ENCODE data around the gene TLR5.

The TLR5 gene

GRCh38 chr1:223084464-223084866 lies 58.6 kb downstream of the TLR5 start:
- Histone ChIP-seq H3K9me3 (ENCODE audit: control insufficient read depth, low read length) (no peaks in the 10 kb centered on the region), H3K36me3 (ENCODE audit: control insufficient read depth, insufficient read depth, low read length) (no peaks in the 10 kb centered on the region), H3K4me1 (ENCODE audit: control insufficient read depth, insufficient read depth, low read length, poor library complexity, severe bottlenecking) (peaks cover 8% of the 10 kb centered on the region), H3K4me3 (ENCODE audit: extremely low read depth, insufficient read depth, low read length, poor library complexity, severe bottlenecking) (no peak overlapping the region), H3K27ac (ENCODE audit: low read depth, low read length, severe bottlenecking) (no peak overlapping the region)
- 84 to 94% methylated on average over 8 of the region's 8 CpGs for WGBS, 2 experiments (ENCODE audit: insufficient coverage in 2 of 2)

DNA sequence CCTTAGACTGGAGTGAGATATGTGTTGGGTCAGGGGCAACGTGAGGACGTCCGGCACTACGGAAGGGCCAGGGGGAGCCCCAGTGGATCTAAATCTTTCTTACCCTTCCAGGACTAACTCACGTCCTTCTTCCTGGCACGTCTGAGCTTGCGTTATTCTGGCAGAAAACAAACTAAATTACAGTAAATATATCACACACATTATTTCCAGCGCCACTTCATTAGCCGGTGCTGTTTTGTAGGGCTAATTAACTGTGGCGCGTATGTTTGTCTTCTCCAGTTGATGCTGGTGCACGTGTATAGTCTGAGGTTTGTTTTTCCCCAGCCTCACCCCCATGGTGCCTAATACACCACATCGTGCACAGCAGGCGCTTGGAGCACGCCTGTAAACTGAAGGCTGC lies 59.2 kb downstream of the TLR5 start:
- H3K27ac ChIP-seq (ENCODE audit: low read depth, low read length, severe bottlenecking): no peak overlapping the region
- H3K36me3 ChIP-seq (ENCODE audit: control insufficient read depth, insufficient read depth, low read length): no peaks in the 10 kb centered on the region
- 95 to 100% methylated on average over 10 to 12 of the region's 15 CpGs for WGBS, 2 experiments (ENCODE audit: insufficient coverage in 2 of 2)
- H3K4me3 ChIP-seq (ENCODE audit: extremely low read depth, insufficient read depth, low read length, poor library complexity, severe bottlenecking): no peak overlapping the region
- H3K9me3 ChIP-seq (ENCODE audit: control insufficient read depth, low read length): no peaks in the 10 kb centered on the region
- peaks cover 3% of the 10 kb centered on the region for H3K4me1 ChIP-seq (ENCODE audit: control insufficient read depth, insufficient read depth, low read length, poor library complexity, severe bottlenecking)

DNA sequence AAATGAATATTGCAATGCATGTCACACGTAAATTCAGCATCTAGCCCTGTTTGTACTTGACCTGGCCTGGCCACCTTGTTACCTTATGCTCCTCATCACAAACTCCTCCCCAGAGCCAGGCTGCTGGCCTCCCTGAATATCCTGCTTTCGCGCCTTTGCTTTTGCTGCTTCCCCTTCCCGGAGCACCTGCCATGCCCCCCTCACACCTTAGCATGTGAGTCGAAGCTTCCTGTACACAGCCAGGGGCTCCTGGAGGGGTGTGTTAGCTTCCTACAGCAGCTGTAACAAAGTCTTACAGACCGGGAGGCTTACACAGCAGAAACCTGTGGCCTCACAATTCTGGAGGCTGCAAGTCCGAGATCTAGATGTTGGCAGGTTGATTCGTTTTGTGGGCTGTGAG lies 60.1 kb downstream of the TLR5 start:
- Histone ChIP-seq H3K27ac (ENCODE audit: low read depth, low read length, severe bottlenecking) (no peak overlapping the region), H3K36me3 (ENCODE audit: control insufficient read depth, insufficient read depth, low read length) (no peaks in the 10 kb centered on the region), H3K9me3 (ENCODE audit: control insufficient read depth, low read length) (no peaks in the 10 kb centered on the region), H3K4me1 (ENCODE audit: control insufficient read depth, insufficient read depth, low read length, poor library complexity, severe bottlenecking) (peaks cover 3% of the 10 kb centered on the region), H3K4me3 (ENCODE audit: extremely low read depth, insufficient read depth, low read length, poor library complexity, severe bottlenecking) (no peak overlapping the region)
- 85 to 91% methylated on average over 4 to 6 of the region's 8 CpGs for WGBS, 2 experiments (ENCODE audit: insufficient coverage in 2 of 2)

DNA sequence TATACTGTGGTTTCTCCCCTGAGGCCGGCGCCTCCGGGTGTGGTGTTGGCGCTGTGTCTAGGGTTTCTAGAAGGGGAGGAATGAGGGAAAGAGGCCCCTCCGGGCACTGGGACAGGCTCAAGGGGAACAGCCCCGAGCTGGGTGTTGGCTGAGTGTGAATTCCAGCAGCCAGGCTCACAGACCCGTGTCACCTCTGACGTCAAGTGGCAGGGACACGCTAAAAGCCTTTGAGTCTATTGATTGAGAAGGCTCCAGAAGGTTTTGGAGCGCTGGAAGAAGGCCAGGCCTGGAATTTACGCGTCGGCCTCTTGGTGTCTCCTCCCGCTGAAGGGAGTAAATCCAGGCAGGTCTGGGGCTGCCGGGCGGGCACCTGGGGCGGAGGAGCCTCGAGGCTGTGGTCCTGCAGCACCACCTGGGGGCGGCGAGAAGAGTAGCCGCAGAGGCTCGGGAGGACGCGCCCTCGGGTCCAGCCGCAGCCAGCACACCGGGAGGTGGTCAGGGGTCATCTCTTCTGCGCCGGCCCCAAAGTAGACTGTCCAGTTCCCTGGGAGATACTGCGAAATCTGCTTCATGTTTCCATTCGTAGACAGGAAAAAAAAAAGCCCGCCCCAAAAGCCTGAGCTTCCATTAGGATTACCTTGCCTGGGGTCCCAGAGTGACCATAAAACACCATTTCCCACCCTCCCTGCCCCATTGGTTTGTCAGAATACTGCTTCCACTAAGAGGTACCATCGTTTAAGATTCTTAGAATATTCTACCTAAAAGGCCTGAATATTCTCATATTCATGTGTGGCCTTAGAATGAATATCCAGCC lies 61.7 kb downstream of the TLR5 start:
- 3 to 7% methylated on average over 19 to 28 of the region's 33 CpGs for WGBS, 2 experiments (ENCODE audit: insufficient coverage in 2 of 2)
- H3K4me1 ChIP-seq (ENCODE audit: control insufficient read depth, insufficient read depth, low read length, poor library complexity, severe bottlenecking): peaks cover 16% of the 10 kb centered on the region
- H3K9me3 ChIP-seq (ENCODE audit: control insufficient read depth, low read length): no peaks in the 10 kb centered on the region
- no peaks in the 10 kb centered on the region for H3K36me3 ChIP-seq (ENCODE audit: control insufficient read depth, insufficient read depth, low read length)
- H3K27ac ChIP-seq (ENCODE audit: low read depth, low read length, severe bottlenecking): peak overlapping the region; percentile 83
- H3K4me3 ChIP-seq (ENCODE audit: extremely low read depth, insufficient read depth, low read length, poor library complexity, severe bottlenecking): no peak overlapping the region

DNA sequence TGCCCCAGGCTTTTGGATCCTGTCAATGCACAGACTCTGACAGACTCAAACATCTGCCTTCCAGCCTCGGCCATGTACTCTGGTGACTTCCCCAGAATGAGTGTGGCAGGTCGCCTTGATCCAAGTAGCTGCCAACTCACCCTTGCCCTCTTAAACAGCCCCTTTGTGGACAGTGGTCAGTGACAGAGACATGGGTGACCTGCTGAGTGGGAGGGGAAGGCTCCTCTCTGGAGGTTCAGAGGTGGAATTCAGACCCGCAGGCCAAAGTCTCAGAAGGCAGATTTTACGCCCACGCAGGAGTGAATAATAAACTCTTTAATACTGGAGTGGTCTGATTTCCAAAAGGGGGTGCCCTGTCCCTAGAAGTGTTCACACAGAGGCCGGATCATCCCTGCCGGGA lies 63.5 kb downstream of the TLR5 start:
- 94 to 96% methylated on average over 6 of the region's 7 CpGs for WGBS, 2 experiments (ENCODE audit: insufficient coverage in 2 of 2)
- Histone ChIP-seq H3K4me3 (ENCODE audit: extremely low read depth, insufficient read depth, low read length, poor library complexity, severe bottlenecking) (no peak overlapping the region), H3K27ac (ENCODE audit: low read depth, low read length, severe bottlenecking) (no peak overlapping the region), H3K36me3 (ENCODE audit: control insufficient read depth, insufficient read depth, low read length) (no peaks in the 10 kb centered on the region), H3K9me3 (ENCODE audit: control insufficient read depth, low read length) (no peaks in the 10 kb centered on the region), H3K4me1 (ENCODE audit: control insufficient read depth, insufficient read depth, low read length, poor library complexity, severe bottlenecking) (peaks cover 27% of the 10 kb centered on the region)

DNA sequence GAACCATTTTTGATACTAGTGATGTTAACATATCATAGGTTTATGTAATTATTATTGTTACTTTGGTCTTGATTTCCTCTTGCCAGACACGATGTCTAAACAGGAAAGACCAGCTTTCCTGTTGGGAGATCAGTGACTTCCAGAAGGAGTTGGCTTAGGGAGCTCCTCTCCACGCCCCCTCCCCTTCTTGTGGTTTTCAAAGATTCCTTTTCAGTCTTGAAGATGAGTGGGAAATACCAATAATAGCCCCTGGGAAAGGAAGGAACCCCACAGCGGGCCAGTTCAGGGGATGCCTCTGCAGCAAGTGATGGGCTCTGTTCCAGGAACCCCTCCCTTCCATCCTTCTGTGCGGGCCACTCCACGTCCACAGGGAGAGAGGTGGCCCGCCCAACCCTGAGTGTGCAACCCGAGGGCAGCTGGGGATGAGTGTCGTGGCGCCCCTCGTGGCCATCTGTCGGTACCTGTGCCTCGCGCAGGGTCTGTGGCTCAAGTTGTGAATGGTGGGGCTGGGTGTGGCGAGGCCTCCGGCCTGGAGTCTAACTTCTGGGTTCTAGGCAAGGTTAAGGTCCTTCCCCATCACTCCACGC lies 65.7 kb downstream of the TLR5 start:
- 95 to 98% methylated on average over 7 to 11 of the region's 16 CpGs for WGBS, 2 experiments (ENCODE audit: insufficient coverage in 2 of 2)
- no peak overlapping the region for H3K4me3 ChIP-seq (ENCODE audit: extremely low read depth, insufficient read depth, low read length, poor library complexity, severe bottlenecking)
- no peaks in the 10 kb centered on the region for H3K9me3 ChIP-seq (ENCODE audit: control insufficient read depth, low read length)
- H3K36me3 ChIP-seq (ENCODE audit: control insufficient read depth, insufficient read depth, low read length): no peaks in the 10 kb centered on the region
- no peak overlapping the region for H3K27ac ChIP-seq (ENCODE audit: low read depth, low read length, severe bottlenecking)
- H3K4me1 ChIP-seq (ENCODE audit: control insufficient read depth, insufficient read depth, low read length, poor library complexity, severe bottlenecking): peaks cover 31% of the 10 kb centered on the region

GRCh38 chr1:223076362-223076761 lies 66.7 kb downstream of the TLR5 start:
- H3K36me3 ChIP-seq (ENCODE audit: control insufficient read depth, insufficient read depth, low read length): no peaks in the 10 kb centered on the region
- 88 to 98% methylated on average over 6 of the region's 6 CpGs for WGBS, 2 experiments (ENCODE audit: insufficient coverage in 2 of 2)
- no peaks in the 10 kb centered on the region for H3K9me3 ChIP-seq (ENCODE audit: control insufficient read depth, low read length)
- peaks cover 31% of the 10 kb centered on the region for H3K4me1 ChIP-seq (ENCODE audit: control insufficient read depth, insufficient read depth, low read length, poor library complexity, severe bottlenecking)
- H3K4me3 ChIP-seq (ENCODE audit: extremely low read depth, insufficient read depth, low read length, poor library complexity, severe bottlenecking): no peak overlapping the region
- H3K27ac ChIP-seq (ENCODE audit: low read depth, low read length, severe bottlenecking): no peak overlapping the region

DNA sequence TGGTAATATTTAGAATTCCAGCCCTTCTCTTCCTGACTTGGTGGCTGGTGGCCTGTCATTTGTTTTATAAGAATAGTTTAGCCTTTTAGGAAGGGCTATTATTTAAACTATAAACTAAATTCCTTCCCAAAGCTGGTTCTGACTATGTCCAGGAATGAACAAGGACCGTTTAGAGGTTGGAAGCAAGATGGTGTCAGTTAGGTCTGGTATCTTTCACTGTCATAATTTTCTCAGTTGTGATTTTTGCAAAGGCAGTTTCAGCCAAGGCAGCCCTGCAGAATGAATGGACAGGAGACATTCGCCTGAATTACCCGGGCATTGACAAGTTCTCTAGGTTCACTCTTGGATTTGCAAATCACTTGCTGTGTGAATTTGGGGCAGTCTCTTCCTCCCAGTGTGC lies 67.2 kb downstream of the TLR5 start:
- WGBS, 2 experiments (ENCODE audit: insufficient coverage in 2 of 2): 92 to 93% methylated on average over 2 to 3 of the region's 3 CpGs
- Histone ChIP-seq H3K36me3 (ENCODE audit: control insufficient read depth, insufficient read depth, low read length) (no peaks in the 10 kb centered on the region), H3K9me3 (ENCODE audit: control insufficient read depth, low read length) (no peaks in the 10 kb centered on the region), H3K4me1 (ENCODE audit: control insufficient read depth, insufficient read depth, low read length, poor library complexity, severe bottlenecking) (peaks cover 31% of the 10 kb centered on the region), H3K4me3 (ENCODE audit: extremely low read depth, insufficient read depth, low read length, poor library complexity, severe bottlenecking) (no peak overlapping the region), H3K27ac (ENCODE audit: low read depth, low read length, severe bottlenecking) (no peak overlapping the region)

GRCh38 chr1:223074445-223075300 lies 68.4 kb downstream of the TLR5 start:
- H3K27ac ChIP-seq (ENCODE audit: low read depth, low read length, severe bottlenecking): peak overlapping the region; percentile 41
- H3K9me3 ChIP-seq (ENCODE audit: control insufficient read depth, low read length): no peaks in the 10 kb centered on the region
- H3K4me3 ChIP-seq (ENCODE audit: extremely low read depth, insufficient read depth, low read length, poor library complexity, severe bottlenecking): no peak overlapping the region
- 69 to 84% methylated on average over 4 to 5 of the region's 10 CpGs for WGBS, 2 experiments (ENCODE audit: insufficient coverage in 2 of 2)
- H3K4me1 ChIP-seq (ENCODE audit: control insufficient read depth, insufficient read depth, low read length, poor library complexity, severe bottlenecking): peaks cover 31% of the 10 kb centered on the region
- H3K36me3 ChIP-seq (ENCODE audit: control insufficient read depth, insufficient read depth, low read length): no peaks in the 10 kb centered on the region

DNA sequence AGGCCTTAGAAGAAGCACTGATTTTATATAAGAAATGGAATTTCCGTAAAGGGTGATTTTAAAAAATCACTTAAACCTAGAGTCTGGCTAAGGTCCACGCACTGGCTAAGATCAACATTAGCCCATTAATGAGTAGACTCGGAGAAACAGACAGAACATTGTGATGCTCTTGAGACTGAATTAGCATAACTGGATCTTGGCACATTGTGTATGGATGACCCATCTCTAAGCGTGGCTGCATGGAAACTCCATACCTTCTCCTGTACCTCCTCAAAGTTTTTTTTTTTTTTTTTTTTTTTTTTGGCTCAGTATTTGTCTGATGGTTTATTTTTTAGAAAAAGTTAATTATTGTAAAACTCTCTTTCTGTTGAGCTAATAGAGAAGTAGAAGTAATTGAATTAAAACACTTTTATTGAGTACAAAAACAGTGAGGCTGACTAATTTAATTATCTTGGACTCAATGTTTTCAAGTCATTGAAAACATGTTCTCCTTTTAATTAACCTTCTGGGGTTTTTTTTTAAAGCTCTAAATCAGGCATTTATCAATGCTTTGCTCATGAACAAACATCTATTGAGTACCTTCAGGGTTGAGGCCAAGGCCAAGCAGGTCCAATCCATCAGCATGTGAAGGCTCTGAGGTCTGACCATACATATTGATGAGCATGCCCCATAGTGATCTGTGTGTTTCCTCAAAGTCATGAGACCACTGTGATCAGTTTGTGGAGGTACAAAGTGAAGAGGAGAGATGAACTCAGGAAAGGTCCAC lies 74.0 kb downstream of the TLR5 start:
- Histone ChIP-seq H3K27ac (ENCODE audit: low read depth, low read length, severe bottlenecking) (no peak overlapping the region), H3K4me3 (ENCODE audit: extremely low read depth, insufficient read depth, low read length, poor library complexity, severe bottlenecking) (no peak overlapping the region), H3K9me3 (ENCODE audit: control insufficient read depth, low read length) (no peaks in the 10 kb centered on the region), H3K36me3 (ENCODE audit: control insufficient read depth, insufficient read depth, low read length) (no peaks in the 10 kb centered on the region), H3K4me1 (ENCODE audit: control insufficient read depth, insufficient read depth, low read length, poor library complexity, severe bottlenecking) (no peaks in the 10 kb centered on the region)
- 67 to 95% methylated on average over 1 to 3 of the region's 4 CpGs for WGBS, 2 experiments (ENCODE audit: insufficient coverage in 2 of 2)

All from mesodermal cell (in vitro differentiated cells).